ENCODE results near the gene GNAI3. TPM values are rescaled to one million over a fixed set of nuclear protein-coding genes. Genes with fewer than 3 reads are reported as not detected.
"Not testable (repeated sequence)": the region's sequence is repeated elsewhere in the genome, so short reads cannot be mapped to it uniquely, and the experiment has no call there.

Gene GNAI3
- total RNA-seq, 1 donor from 2014 or later = 18.7 TPM

GRCh38 chr1:109659997-109660690 is 111.7 kb downstream of the GNAI3 start:
- DNase-seq (ENCODE audit: low read depth, low spot score) = no peak

- not testable (repeated sequence) for DNase-seq (ENCODE audit: low read depth, low spot score)
These were observed 112.2 kb downstream of the GNAI3 start for GRCh38 chr1:109660691-109661026.

GRCh38 chr1:109661391-109661790 is 113.0 kb downstream of the GNAI3 start:
- DNase-seq (ENCODE audit: low read depth, low spot score) = no peak

GRCh38 chr1:109664671-109665070 is 116.3 kb downstream of the GNAI3 start:
- no peak for DNase-seq (ENCODE audit: low read depth, low spot score)

GRCh38 chr1:109667452-109668122 is 119.2 kb downstream of the GNAI3 start, which contains the start of gene GSTM2:
Gene GSTM2 (plus strand): TSS chr1:109668057. CDS start chr1:109668116, 59 bp downstream.
- DNase-seq (ENCODE audit: low read depth, low spot score) = no peak

Other genes starting within 250 kb of the GNAI3 start
- not detected in 2 replicates for gene MYBPHL, start 241.6 kb upstream of the GNAI3 start, total RNA-seq
- 14.5 and 18.4 TPM in 2 replicates for gene SORT1, start 150.7 kb upstream of the GNAI3 start, total RNA-seq
- 69.6 and 74.4 TPM in 2 replicates for gene PSMA5, start 122.2 kb upstream of the GNAI3 start, total RNA-seq
- gene SYPL2, start 82.1 kb upstream of the GNAI3 start, total RNA-seq = 0.04 TPM in 1 of 2 replicates, not detected in the other
- gene ATXN7L2, start 64.7 kb upstream of the GNAI3 start, total RNA-seq = 0.99 and 1.1 TPM in 2 replicates
- gene CYB561D1, start 54.5 kb upstream of the GNAI3 start, total RNA-seq = 4.0 and 5.0 TPM in 2 replicates
- 1.8 and 2.4 TPM in 2 replicates for gene AMIGO1, start 38.9 kb upstream of the GNAI3 start, total RNA-seq
- gene GPR61, start 8.7 kb upstream of the GNAI3 start, total RNA-seq = 0.14 and 0.46 TPM in 2 replicates
- 0.26 and 0.42 TPM in 2 replicates for gene GNAT2, start 71.0 kb downstream of the GNAI3 start, total RNA-seq
- gene AMPD2, start 71.2 kb downstream of the GNAI3 start, total RNA-seq = 47.8 and 49.5 TPM in 2 replicates
- 2.5 and 3.3 TPM in 2 replicates for gene GSTM4, start 107.5 kb downstream of the GNAI3 start, total RNA-seq
- 1.1 and 7.2 TPM in 2 replicates for gene GSTM2, start 119.4 kb downstream of the GNAI3 start, total RNA-seq
- gene GSTM1, start 139.2 kb downstream of the GNAI3 start, total RNA-seq = not detected in 2 replicates
- 0.13 and 0.18 TPM in 2 replicates for gene GSTM5, start 163.6 kb downstream of the GNAI3 start, total RNA-seq
- 25.0 and 57.0 TPM in 2 replicates for gene GSTM3, start 192.4 kb downstream of the GNAI3 start, total RNA-seq
- gene EPS8L3, start 215.3 kb downstream of the GNAI3 start, total RNA-seq = 0.26 TPM in 1 of 2 replicates, not detected in the other